PFSK-1 (cell line): ENCODE measurements around the gene CSRP2.

Experiments
- FOXP2 ChIP-seq: optimal IDR thresholded peaks from 2 replicates; pipeline ENCODE3; 2011; ENCODE audit warnings: borderline replicate concordance, control low read depth, inconsistent platforms; ENCODE audit not compliant: insufficient read depth; ENCODE audit errors: extremely low read length, extremely low read depth
- POLR2AphosphoS5 ChIP-seq: IDR thresholded peaks from 2 replicates; pipeline ENCODE4 v1.6.1; 2012; ENCODE audit warnings: low read depth, mild to moderate bottlenecking, control low read depth, low read length, moderate library complexity
- SIN3A ChIP-seq: IDR thresholded peaks from 2 replicates; pipeline ENCODE4 v1.6.1; 2012; ENCODE audit warnings: mild to moderate bottlenecking, low read length, moderate library complexity, borderline replicate concordance; ENCODE audit not compliant: insufficient read depth
- TAF1 ChIP-seq: IDR thresholded peaks from 2 replicates; pipeline ENCODE4 v1.6.1; 2012; ENCODE audit warnings: low read length, control low read depth, borderline replicate concordance; ENCODE audit not compliant: insufficient read depth
- TF ChIP-seq, protein P1 (sequence below), 2 experiments: IDR thresholded peaks; 2 replicates each; pipeline versions ENCODE4 v1.6.1 to v1.8.0; 2011 to 2012; ENCODE audit warnings: low read depth in 2 of 2, low read length in 2 of 2, control low read depth in 1 of 2, inconsistent platforms in 1 of 2, mild to moderate bottlenecking in 1 of 2, moderate library complexity in 1 of 2; ENCODE audit not compliant: insufficient read depth in 1 of 2

Gene CSRP2

GRCh38 chr12:76899522-76899921, 20.7 kb upstream of the CSRP2 start:
- TF ChIP-seq, protein P1, sequence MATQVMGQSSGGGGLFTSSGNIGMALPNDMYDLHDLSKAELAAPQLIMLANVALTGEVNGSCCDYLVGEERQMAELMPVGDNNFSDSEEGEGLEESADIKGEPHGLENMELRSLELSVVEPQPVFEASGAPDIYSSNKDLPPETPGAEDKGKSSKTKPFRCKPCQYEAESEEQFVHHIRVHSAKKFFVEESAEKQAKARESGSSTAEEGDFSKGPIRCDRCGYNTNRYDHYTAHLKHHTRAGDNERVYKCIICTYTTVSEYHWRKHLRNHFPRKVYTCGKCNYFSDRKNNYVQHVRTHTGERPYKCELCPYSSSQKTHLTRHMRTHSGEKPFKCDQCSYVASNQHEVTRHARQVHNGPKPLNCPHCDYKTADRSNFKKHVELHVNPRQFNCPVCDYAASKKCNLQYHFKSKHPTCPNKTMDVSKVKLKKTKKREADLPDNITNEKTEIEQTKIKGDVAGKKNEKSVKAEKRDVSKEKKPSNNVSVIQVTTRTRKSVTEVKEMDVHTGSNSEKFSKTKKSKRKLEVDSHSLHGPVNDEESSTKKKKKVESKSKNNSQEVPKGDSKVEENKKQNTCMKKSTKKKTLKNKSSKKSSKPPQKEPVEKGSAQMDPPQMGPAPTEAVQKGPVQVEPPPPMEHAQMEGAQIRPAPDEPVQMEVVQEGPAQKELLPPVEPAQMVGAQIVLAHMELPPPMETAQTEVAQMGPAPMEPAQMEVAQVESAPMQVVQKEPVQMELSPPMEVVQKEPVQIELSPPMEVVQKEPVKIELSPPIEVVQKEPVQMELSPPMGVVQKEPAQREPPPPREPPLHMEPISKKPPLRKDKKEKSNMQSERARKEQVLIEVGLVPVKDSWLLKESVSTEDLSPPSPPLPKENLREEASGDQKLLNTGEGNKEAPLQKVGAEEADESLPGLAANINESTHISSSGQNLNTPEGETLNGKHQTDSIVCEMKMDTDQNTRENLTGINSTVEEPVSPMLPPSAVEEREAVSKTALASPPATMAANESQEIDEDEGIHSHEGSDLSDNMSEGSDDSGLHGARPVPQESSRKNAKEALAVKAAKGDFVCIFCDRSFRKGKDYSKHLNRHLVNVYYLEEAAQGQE (IDR thresholded peaks at IDR 0.05; ENCODE audit: insufficient read depth in 1 of 2, low read depth in 2 of 2, low read length in 2 of 2): no peak
- TF ChIP-seq FOXP2 (no peak), SIN3A (no peak), POLR2AphosphoS5 (no peak), TAF1 (no peak)

- TF ChIP-seq, protein P1 (IDR thresholded peaks at IDR 0.05; ENCODE audit: insufficient read depth in 1 of 2, low read depth in 2 of 2, low read length in 2 of 2): no peak
- TF ChIP-seq SIN3A (no peak), TAF1 (no peak), FOXP2 (no peak), POLR2AphosphoS5 (no peak)
These were observed 19.6 kb upstream of the CSRP2 start for GRCh38 chr12:76898442-76898841.

- TF ChIP-seq, protein P1 (IDR thresholded peaks at IDR 0.05; ENCODE audit: insufficient read depth in 1 of 2, low read depth in 2 of 2, low read length in 2 of 2): no peak
- TF ChIP-seq FOXP2 (no peak), TAF1 (no peak), SIN3A (no peak), POLR2AphosphoS5 (no peak)
These were observed 17.5 kb upstream of the CSRP2 start for GRCh38 chr12:76896274-76896673.

DNA sequence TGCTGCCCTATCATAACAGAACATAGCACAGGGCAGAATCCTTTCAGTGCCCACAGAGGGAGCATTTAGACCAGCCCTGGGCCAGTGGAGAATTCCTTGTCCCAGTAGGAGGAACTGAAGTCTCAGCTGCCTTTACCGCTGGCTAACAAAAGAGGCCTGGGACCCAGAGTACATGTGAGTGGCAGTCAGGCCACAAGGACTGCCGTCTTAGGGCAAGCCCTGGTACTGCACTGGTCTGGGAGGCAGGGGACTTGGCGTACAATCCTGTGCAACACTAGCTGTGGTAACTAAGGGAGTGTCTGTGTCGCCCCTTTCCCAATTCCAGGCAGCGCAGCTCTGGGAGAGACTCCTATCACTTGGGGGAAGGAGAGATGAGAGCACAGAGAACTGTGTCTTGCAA, 17.0 kb upstream of the CSRP2 start:
- TF ChIP-seq, protein P1 (IDR thresholded peaks at IDR 0.05; ENCODE audit: insufficient read depth in 1 of 2, low read depth in 2 of 2, low read length in 2 of 2): no peak
- TF ChIP-seq FOXP2: no peak
- TF ChIP-seq TAF1: no peak
- no peak for TF ChIP-seq SIN3A
- no peak for TF ChIP-seq POLR2AphosphoS5

DNA sequence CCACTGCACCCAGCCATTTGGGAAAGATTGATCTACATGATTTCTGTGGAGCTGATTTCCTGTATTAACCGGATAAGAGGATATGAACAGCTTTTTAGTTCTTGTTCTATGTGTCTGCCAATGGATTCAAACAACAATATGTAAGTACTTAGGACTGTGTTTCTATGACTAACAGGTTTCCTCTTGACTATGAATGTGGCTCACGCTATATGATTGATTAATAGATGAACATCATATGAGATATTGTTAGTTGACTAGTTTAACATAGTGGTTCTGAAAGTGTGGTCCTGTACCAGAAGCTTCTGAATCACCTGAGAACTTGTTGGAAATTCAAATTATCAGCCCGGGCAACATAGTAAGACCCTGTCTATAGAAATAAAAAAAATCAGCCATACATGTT, 12.8 kb upstream of the CSRP2 start:
- no peak for TF ChIP-seq POLR2AphosphoS5
- TF ChIP-seq FOXP2: no peak
- no peak for TF ChIP-seq TAF1
- TF ChIP-seq SIN3A: no peak
- TF ChIP-seq, protein P1 (IDR thresholded peaks at IDR 0.05; ENCODE audit: insufficient read depth in 1 of 2, low read depth in 2 of 2, low read length in 2 of 2): no peak
